ENCODE measurements around the gene HABP4.

HABP4 gene

GRCh38 chr9:96522366-96522765 is 72.4 kb downstream of the HABP4 start:
- TF ChIP-seq BHLHE40 (IDR thresholded peaks at IDR 0.05; ENCODE audit: borderline replicate concordance), result no peak
- CTCF ChIA-PET, result no interaction called here
- POLR2A ChIA-PET, result no interaction called here
- DNase-seq (ENCODE audit: extremely low spot score), result no peak

- DNase-seq (ENCODE audit: extremely low spot score), result no peak
- ChIA-PET CTCF (no interaction called here), POLR2A (no interaction called here)
- TF ChIP-seq HDGF (IDR thresholded peaks at IDR 0.05; ENCODE audit: borderline replicate concordance) (no peak), CTBP1 (IDR thresholded peaks at IDR 0.05; ENCODE audit: borderline replicate concordance) (no peak), FOXK2 (IDR thresholded peaks at IDR 0.05) (no peak), PKNOX1 (IDR thresholded peaks at IDR 0.05) (no peak), ZNF384 (IDR thresholded peaks at IDR 0.05) (no peak), L3MBTL2 (conservative IDR thresholded peaks at IDR 0.05) (no peak), LEF1 (IDR thresholded peaks at IDR 0.05; ENCODE audit: borderline replicate concordance) (no peak), TARDBP (IDR thresholded peaks at IDR 0.05) (no peak), FOXA1 (IDR thresholded peaks at IDR 0.05) (no peak), NFRKB (IDR thresholded peaks at IDR 0.05) (no peak), ELF4 (IDR thresholded peaks at IDR 0.05) (no peak), ARNT (IDR thresholded peaks at IDR 0.05) (no peak), BHLHE40 (IDR thresholded peaks at IDR 0.05; ENCODE audit: borderline replicate concordance) (no peak), FOXM1 (IDR thresholded peaks at IDR 0.05; ENCODE audit: borderline replicate concordance) (no peak), SP1 (IDR thresholded peaks at IDR 0.05) (no peak), SUZ12 (IDR thresholded peaks at IDR 0.05) (no peak)
Measured at GRCh38 chr9:96523374-96523773, 73.4 kb downstream of the HABP4 start.

GRCh38 chr9:96524045-96524444 is 74.1 kb downstream of the HABP4 start:
- POLR2A ChIA-PET, result no interaction called here
- CTCF ChIA-PET, result no interaction called here
- TF ChIP-seq SP1 (IDR thresholded peaks at IDR 0.05) (no peak), LEF1 (IDR thresholded peaks at IDR 0.05; ENCODE audit: borderline replicate concordance) (no peak), L3MBTL2 (conservative IDR thresholded peaks at IDR 0.05) (no peak), FOXK2 (IDR thresholded peaks at IDR 0.05) (no peak), PKNOX1 (IDR thresholded peaks at IDR 0.05) (no peak), FOXM1 (IDR thresholded peaks at IDR 0.05; ENCODE audit: borderline replicate concordance) (no peak), NFRKB (IDR thresholded peaks at IDR 0.05) (no peak), HDGF (IDR thresholded peaks at IDR 0.05; ENCODE audit: borderline replicate concordance) (no peak), ZNF384 (IDR thresholded peaks at IDR 0.05) (no peak), SUZ12 (IDR thresholded peaks at IDR 0.05) (no peak), ELF4 (IDR thresholded peaks at IDR 0.05) (no peak), BHLHE40 (IDR thresholded peaks at IDR 0.05; ENCODE audit: borderline replicate concordance) (no peak), TARDBP (IDR thresholded peaks at IDR 0.05) (no peak), CTBP1 (IDR thresholded peaks at IDR 0.05; ENCODE audit: borderline replicate concordance) (no peak), ARNT (IDR thresholded peaks at IDR 0.05) (no peak), FOXA1 (IDR thresholded peaks at IDR 0.05) (no peak)
- DNase-seq (ENCODE audit: extremely low spot score), result no peak

GRCh38 chr9:96524764-96525163 is 74.8 kb downstream of the HABP4 start:
- TF ChIP-seq ARNT (IDR thresholded peaks at IDR 0.05) (no peak), HDGF (IDR thresholded peaks at IDR 0.05; ENCODE audit: borderline replicate concordance) (no peak), FOXM1 (IDR thresholded peaks at IDR 0.05; ENCODE audit: borderline replicate concordance) (no peak), BHLHE40 (IDR thresholded peaks at IDR 0.05; ENCODE audit: borderline replicate concordance) (no peak), PKNOX1 (IDR thresholded peaks at IDR 0.05) (no peak)
- DNase-seq (ENCODE audit: extremely low spot score), result no peak
- POLR2A ChIA-PET, result no interaction called here
- CTCF ChIA-PET, result no interaction called here

- POLR2A ChIA-PET, result no interaction called here
- TF ChIP-seq FOXK2 (IDR thresholded peaks at IDR 0.05), result no peak
- no peak for TF ChIP-seq FOXA1 (IDR thresholded peaks at IDR 0.05)
- TF ChIP-seq SP1 (IDR thresholded peaks at IDR 0.05), result no peak
- TF ChIP-seq HDGF (IDR thresholded peaks at IDR 0.05; ENCODE audit: borderline replicate concordance), result no peak
- TF ChIP-seq ZNF384 (IDR thresholded peaks at IDR 0.05), result no peak
- no peak for TF ChIP-seq SUZ12 (IDR thresholded peaks at IDR 0.05)
- TF ChIP-seq CTBP1 (IDR thresholded peaks at IDR 0.05; ENCODE audit: borderline replicate concordance), result no peak
- TF ChIP-seq TARDBP (IDR thresholded peaks at IDR 0.05), result no peak
- TF ChIP-seq ELF4 (IDR thresholded peaks at IDR 0.05), result no peak
- CTCF ChIA-PET, result no interaction called here
- no peak for DNase-seq (ENCODE audit: extremely low spot score)
Measured at GRCh38 chr9:96532173-96532572, 82.2 kb downstream of the HABP4 start.

- no peak for DNase-seq (ENCODE audit: extremely low spot score)
- TF ChIP-seq BHLHE40 (IDR thresholded peaks at IDR 0.05; ENCODE audit: borderline replicate concordance) (no peak), SUZ12 (IDR thresholded peaks at IDR 0.05) (no peak), FOXK2 (IDR thresholded peaks at IDR 0.05) (no peak), HDGF (IDR thresholded peaks at IDR 0.05; ENCODE audit: borderline replicate concordance) (no peak), LEF1 (IDR thresholded peaks at IDR 0.05; ENCODE audit: borderline replicate concordance) (no peak), ZNF384 (IDR thresholded peaks at IDR 0.05) (no peak), TARDBP (IDR thresholded peaks at IDR 0.05) (no peak), L3MBTL2 (conservative IDR thresholded peaks at IDR 0.05) (no peak)
- CTCF ChIA-PET, result no interaction called here
- POLR2A ChIA-PET, result no interaction called here
Measured at GRCh38 chr9:96540106-96540505, 90.1 kb downstream of the HABP4 start.

Measured in HEK293T (cell line).